Measurements from ENCODE around the gene RNASEH1. TPM values are rescaled to one million over a fixed set of nuclear protein-coding genes. Genes with fewer than 3 reads are reported as not detected.

Gene RNASEH1
- total and polyA plus RNA-seq, 2 of the 13 experiments (the other 11 are each of a cell fraction or from before 2014, with no cell fraction given): 14.5 to 57.4 TPM

DNA sequence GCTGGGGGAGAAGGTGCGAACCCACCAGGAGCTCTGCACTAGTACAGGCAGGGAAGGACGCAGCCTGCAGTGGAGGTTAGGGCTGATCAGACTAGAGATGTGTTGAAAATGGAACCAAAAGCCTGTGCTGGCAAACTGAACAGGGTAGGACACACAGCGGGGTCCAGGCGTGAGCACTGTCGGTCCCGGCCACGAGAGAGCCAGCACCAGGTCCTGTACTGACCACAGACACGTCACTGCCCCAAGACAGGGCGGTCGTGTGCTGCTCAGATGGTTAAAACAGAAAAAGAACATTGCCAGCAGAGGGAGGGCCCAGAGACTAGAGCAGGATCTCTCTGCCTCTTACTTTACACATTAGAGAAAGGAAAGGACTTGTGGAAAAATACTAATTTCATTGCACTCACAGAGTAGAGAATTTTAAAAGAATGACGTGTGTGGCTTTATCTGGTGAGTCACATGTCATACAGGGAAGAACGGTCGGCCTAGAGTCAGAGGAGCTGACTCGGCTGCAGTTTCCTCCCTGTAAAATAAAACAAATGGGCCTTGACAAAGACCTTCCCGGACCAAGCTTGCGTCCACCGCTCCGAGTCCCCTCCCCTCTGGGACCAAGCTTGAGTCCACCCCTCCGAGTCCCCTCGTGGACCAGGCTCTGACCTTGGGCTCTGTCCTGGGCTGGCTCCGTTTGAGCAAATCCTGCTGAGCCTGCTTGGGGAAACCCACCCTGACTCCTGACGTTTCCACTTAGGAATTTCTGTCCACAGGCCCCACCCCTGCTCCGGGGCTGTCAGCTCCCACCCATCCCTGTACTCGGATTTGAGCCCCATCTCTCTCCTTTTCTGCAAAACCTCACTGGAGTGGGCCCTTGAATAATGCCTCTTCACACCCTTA is 22.1 kb downstream of the RNASEH1 start (continued):
- TF ChIP-seq PRDM4 (CRISPR knock-in tag; IDR thresholded peaks at IDR 0.05; ENCODE audit: borderline replicate concordance) (no peak), NFE2L2 (IDR thresholded peaks at IDR 0.05; ENCODE audit: low read length) (no peak), ZBTB7A (CRISPR knock-in tag; IDR thresholded peaks at IDR 0.05) (0 out of 2 replicates have a peak, but pooled peaks have one; percentile 45), AGO2 (optimal IDR thresholded peaks at IDR 0.05; ENCODE audit: low read depth, low read length) (no peak), RBAK (CRISPR knock-in tag; IDR thresholded peaks at IDR 0.05) (no peak), KDM4B (CRISPR knock-in tag; IDR thresholded peaks at IDR 0.05) (no peak; the same call in 1 of the 2 replicates), ZNF138 (CRISPR knock-in tag; IDR thresholded peaks at IDR 0.05; ENCODE audit: low read depth) (no peak), KDM5A (IDR thresholded peaks at IDR 0.05; ENCODE audit: borderline replicate concordance, low read length) (no peak), MBNL3 (CRISPR knock-in tag; conservative IDR thresholded peaks at IDR 0.05) (no peak), ZNF160 (CRISPR knock-in tag; IDR thresholded peaks at IDR 0.05) (no peak; the same call in 1 of the 2 replicates), ZNF264 (CRISPR knock-in tag; IDR thresholded peaks at IDR 0.05) (no peak), MXD3 (CRISPR knock-in tag; IDR thresholded peaks at IDR 0.05) (peak; percentile 64), HOMEZ (CRISPR knock-in tag; IDR thresholded peaks at IDR 0.05; ENCODE audit: low read depth) (0 out of 2 replicates have a peak, but pooled peaks have one; percentile 12)
- TF ChIP-seq, protein P1, sequence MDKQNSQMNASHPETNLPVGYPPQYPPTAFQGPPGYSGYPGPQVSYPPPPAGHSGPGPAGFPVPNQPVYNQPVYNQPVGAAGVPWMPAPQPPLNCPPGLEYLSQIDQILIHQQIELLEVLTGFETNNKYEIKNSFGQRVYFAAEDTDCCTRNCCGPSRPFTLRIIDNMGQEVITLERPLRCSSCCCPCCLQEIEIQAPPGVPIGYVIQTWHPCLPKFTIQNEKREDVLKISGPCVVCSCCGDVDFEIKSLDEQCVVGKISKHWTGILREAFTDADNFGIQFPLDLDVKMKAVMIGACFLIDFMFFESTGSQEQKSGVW (CRISPR knock-in tag; IDR thresholded peaks at IDR 0.05; ENCODE audit: borderline replicate concordance): no peak; the same call in 1 of the 2 replicates
- TF ChIP-seq, protein P2, sequence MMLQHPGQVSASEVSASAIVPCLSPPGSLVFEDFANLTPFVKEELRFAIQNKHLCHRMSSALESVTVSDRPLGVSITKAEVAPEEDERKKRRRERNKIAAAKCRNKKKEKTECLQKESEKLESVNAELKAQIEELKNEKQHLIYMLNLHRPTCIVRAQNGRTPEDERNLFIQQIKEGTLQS (CRISPR knock-in tag; IDR thresholded peaks at IDR 0.05): peak; percentile 70
- TF ChIP-seq, protein P3, sequence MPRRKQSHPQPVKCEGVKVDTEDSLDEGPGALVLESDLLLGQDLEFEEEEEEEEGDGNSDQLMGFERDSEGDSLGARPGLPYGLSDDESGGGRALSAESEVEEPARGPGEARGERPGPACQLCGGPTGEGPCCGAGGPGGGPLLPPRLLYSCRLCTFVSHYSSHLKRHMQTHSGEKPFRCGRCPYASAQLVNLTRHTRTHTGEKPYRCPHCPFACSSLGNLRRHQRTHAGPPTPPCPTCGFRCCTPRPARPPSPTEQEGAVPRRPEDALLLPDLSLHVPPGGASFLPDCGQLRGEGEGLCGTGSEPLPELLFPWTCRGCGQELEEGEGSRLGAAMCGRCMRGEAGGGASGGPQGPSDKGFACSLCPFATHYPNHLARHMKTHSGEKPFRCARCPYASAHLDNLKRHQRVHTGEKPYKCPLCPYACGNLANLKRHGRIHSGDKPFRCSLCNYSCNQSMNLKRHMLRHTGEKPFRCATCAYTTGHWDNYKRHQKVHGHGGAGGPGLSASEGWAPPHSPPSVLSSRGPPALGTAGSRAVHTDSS (CRISPR knock-in tag; conservative IDR thresholded peaks at IDR 0.05): no peak
- TF ChIP-seq, protein P4, sequence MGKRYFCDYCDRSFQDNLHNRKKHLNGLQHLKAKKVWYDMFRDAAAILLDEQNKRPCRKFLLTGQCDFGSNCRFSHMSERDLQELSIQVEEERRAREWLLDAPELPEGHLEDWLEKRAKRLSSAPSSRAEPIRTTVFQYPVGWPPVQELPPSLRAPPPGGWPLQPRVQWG (CRISPR knock-in tag; IDR thresholded peaks at IDR 0.05; ENCODE audit: borderline replicate concordance, low read depth): no peak
- TF ChIP-seq, protein P5, sequence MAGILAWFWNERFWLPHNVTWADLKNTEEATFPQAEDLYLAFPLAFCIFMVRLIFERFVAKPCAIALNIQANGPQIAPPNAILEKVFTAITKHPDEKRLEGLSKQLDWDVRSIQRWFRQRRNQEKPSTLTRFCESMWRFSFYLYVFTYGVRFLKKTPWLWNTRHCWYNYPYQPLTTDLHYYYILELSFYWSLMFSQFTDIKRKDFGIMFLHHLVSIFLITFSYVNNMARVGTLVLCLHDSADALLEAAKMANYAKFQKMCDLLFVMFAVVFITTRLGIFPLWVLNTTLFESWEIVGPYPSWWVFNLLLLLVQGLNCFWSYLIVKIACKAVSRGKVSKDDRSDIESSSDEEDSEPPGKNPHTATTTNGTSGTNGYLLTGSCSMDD (CRISPR knock-in tag; IDR thresholded peaks at IDR 0.05): no peak

Measured in HepG2 (cell line).